Putamen (tissue), 1 donor: ENCODE results near the gene FRY.

ENCODE experiments used
- DNase-seq: peaks from one replicate; pipeline ENCODE4 v3.0.0-alpha.2; 2016; ENCODE audit warnings: low spot score

Gene FRY

GRCh38 chr13:32016631-32017030 lies 14.9 kb upstream of the FRY start:
- no peak for DNase-seq

DNA sequence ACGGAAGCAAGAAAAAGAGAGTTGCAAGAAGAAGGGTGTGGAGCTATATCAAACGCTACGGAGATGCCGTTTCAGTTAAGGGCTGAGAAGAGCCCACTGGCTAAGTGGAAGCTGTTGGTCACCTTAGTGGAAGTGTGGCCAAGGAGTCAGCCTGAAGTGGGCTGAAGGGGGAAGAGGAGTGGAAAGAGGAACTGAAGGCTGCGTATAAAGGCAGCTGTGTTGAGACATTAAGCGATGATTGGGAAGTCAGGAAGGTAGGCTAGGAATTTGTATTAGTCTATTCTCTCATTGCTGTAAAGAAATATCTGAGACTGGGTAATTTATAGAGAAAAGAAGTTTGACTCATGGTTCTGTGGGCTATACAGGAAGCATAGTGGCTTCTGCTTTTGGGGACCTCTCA lies 14.1 kb upstream of the FRY start:
- no peak for DNase-seq

- DNase-seq = peak; percentile 39
Measured at GRCh38 chr13:32019612-32020233, 11.9 kb upstream of the FRY start.

GRCh38 chr13:32021785-32022184 lies 9.8 kb upstream of the FRY start:
- DNase-seq = no peak

- no peak for DNase-seq
Measured at GRCh38 chr13:32022311-32022710, 9.3 kb upstream of the FRY start.

- no peak for DNase-seq
Measured at GRCh38 chr13:32023096-32023495, 8.5 kb upstream of the FRY start.

- DNase-seq = no peak
Measured at GRCh38 chr13:32023698-32024097, 7.9 kb upstream of the FRY start.

DNA sequence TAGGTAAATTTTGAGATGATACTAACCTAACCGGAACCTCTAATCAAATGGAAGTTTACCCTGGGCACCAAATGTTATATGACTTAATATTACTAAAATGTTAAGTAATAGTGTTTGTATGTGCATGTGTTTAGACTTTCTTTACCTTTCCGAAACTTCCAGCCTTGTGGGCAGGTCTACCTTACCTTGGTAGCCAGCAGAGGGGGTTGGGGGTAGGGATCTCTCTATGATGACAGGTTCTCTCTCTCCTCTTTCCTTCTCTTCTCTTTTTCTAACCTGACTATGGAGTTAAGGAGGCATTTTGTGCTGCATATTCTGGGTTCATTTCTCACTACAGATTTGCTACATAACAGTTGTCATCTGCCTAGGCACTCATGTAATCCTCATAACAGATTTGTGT lies 6.8 kb upstream of the FRY start:
- DNase-seq = no peak

DNA sequence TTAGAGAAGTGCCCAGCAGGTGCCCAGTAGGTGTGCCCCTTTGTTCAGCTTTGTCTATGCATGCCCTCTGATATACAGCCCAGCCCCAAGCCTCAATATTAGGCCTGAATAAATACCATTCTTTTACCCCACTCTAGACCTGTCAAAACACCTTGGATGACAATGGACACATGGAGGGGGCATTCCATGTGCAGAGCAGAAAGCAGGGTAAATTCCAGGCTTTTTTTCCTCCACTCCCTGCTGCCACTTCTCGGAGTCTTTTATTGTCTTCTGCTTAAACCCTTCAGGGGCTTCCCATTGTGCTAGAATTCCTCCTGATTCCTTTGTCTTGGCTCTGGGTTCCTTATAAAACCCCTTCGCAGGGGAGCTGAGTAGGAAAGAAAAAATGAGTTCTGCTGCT lies 5.8 kb upstream of the FRY start:
- no peak for DNase-seq

DNA sequence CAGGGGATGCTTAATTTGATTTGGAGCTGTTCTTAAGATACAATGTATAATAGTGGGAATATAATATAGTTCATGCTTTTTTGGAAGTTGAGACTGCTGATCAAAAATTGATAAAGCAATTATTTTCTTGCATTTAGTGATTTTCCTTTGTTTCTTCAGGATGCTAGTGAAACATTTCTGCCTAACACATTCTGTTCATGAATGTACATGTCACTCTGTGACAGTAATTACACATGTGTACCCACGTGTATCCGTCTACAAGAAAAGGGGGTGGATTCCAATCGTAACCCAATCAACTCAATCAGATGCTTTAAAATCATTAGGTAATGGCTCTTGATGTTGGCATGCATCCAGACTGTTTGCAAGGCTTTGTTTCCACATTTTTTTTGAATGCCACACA lies 5.0 kb upstream of the FRY start:
- DNase-seq = no peak

- no peak for DNase-seq
Measured at GRCh38 chr13:32028711-32029110, 2.9 kb upstream of the FRY start.

DNA sequence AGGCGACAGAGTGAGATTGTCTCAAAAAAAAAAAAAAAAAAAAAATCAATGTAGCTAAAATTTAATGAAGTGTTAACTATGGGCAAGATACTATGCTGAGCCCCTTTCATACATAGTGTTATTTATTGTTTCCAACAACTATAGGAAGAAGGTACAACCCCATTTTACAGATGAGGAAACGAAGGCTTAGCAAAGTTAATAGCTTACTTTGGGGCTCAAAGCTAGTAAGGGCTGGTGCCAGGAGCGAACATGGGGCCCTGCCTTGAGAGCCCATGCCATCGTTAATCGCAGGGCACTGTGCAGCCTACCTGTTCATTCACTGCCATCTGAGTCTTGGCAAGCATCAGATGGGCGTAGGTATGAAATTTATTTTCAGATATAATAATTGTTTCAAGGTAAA lies 1.9 kb upstream of the FRY start:
- no peak for DNase-seq

GRCh38 chr13:32031815-32032370 lies 319 bp downstream of the FRY start:
- no peak for DNase-seq

- no peak for DNase-seq
Measured at GRCh38 chr13:32032759-32033158, 1.2 kb downstream of the FRY start.

DNA sequence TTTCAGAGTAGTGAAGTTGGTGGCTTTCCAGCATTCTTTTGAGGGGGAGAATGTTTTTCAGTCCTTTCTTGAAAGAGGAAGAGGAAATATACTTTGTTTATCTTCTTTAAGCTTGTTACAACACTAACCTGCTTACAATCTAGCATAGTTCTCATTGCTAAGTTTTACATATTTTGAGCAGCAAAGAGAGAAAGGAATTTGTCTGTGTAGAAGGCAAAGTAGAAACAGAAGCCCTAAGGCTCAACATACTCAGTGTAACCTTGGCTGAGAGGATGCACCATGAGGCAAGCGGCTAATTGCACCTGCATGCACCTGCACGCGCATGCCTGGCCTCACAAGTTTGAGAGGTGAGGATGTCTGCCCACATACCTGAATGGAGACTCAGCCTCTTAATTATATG lies 2.2 kb downstream of the FRY start:
- no peak for DNase-seq

- no peak for DNase-seq
Measured at GRCh38 chr13:32035716-32036115, 4.1 kb downstream of the FRY start.

DNA sequence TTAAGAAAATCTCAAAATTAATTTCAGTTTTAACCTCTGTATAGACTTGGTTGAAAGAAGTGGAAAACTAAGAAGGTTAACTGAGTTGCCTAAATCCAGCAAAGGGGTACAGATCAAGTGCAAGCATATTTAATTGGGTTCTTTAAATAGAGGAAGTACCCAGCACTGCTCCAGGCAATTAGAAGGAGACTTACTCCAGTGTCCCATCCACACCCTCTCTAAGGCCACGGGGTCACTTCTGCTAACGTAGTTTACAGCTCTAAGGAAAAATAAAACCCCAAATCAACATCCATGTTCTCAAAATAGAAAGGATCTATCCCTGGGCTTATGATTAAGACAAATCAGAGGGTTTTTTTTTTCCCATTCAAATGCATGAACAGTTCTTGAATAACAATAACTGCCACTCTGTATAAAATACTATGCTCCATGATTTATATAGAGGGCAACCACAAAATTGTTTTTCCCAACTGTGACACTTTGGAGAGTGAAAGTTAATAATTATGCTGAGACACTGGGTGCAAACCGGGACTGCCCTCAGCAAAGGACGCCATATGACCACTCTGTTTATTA lies 4.6 kb downstream of the FRY start:
- no peak for DNase-seq

- DNase-seq = no peak
Measured at GRCh38 chr13:32036757-32037156, 5.2 kb downstream of the FRY start.

DNA sequence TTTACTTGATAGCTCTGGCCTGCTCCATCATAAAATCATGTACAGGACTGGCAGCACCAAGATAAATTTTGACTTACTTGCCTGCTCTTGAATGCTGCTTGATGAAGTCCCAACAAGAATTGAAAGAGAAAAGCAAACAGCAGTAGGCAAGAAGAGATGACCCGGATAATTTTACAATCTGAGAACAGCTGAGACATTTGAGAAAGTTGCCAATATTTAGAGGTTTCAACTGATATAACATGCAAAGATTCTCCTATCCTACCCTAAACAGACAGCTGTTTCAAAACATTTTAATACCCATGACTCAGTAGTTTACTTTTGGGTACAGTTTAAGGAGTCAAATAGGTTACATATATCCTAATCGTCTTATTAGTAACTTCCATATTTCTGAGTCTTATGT lies 5.9 kb downstream of the FRY start:
- DNase-seq = no peak

DNA sequence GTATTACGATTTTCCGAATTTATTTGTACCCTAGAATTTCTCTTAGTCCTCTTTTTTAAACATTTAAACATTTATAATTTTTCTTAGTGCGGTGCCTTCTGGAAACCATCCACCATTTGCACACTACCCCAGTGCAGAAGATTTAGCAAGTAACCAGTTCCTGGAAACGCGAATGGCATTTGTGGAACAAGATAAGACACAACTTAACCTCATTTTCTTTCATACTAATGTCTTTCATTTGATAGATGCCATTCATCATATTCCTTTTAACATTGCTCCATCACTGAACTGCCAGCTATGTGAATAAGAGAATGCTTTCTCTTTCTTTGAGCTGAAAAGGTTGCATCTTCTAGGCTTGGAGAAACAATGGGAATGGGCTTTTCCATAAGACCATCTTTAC lies 6.8 kb downstream of the FRY start:
- DNase-seq = no peak

GRCh38 chr13:32039056-32039455 lies 7.5 kb downstream of the FRY start:
- DNase-seq = no peak

GRCh38 chr13:32039528-32039927 lies 8.0 kb downstream of the FRY start:
- no peak for DNase-seq

- no peak for DNase-seq
Measured at GRCh38 chr13:32040052-32040642, 8.6 kb downstream of the FRY start.

- no peak for DNase-seq
Measured at GRCh38 chr13:32040689-32041088, 9.1 kb downstream of the FRY start.
